GM04504 (cell line): ENCODE data around the gene WWOX.
"Not testable (repeated sequence)": the region's sequence is repeated elsewhere in the genome, so short reads cannot be mapped to it uniquely, and the experiment has no call there.

Experiments
- DNase-seq: peaks from one replicate; pipeline ENCODE4 v3.0.0-alpha.2; 2012; ENCODE audit warnings: low read depth

The WWOX gene

DNA sequence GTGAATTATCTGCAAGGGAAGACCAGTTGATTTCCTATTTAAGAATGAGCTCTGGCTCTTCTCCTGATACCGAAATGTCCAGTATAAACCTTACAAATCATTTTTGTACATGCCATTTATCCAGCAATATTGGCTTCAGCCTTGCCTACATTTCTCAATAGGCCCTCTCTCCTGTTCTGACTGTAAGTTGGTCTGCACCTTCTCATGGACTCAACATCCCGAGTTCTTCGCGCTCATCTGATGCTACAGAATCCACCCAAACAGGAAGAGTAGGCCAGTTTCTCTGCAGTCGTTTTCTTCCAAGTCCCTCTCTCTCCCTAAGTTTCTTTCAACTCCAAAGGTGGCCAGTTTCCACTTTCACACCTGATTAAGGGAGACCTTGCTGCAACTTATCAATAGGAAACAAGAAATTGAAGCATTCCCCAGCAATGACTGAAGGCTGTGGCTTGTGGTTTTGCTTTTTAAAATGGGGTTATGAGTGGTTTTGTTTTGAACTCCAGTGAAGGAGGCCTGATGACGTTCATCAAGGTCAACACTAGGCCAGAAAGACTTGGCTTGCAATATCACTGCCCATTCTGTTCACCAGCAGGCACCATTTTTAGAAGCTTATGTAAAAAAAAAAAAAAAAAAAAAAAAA is 1118.0 kb downstream of the WWOX start:
- DNase-seq, result no peak

DNA sequence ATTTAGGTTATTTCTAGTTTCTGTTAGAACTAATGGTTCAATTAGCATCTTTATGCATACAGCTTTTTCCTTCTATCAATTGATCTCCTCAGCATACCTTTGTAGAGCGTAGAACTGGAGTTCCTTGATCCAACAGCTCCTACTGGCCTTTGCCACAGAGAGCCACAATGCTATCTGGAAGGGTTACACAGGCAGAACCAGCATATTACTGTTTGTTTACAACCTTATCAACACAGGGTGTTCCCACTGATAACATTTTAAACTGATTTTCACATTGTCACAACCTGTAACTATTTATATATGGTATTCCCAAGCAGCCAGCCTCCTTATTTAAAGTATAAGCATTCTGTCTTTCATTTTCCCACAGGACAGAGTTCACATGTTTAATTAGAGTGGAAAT is 1118.9 kb downstream of the WWOX start:
- DNase-seq, result no peak

GRCh38 chr16:79225994-79226393 is 1126.5 kb downstream of the WWOX start:
- DNase-seq, result not testable (repeated sequence)

- no peak for DNase-seq
These were observed 1129.9 kb downstream of the WWOX start for GRCh38 chr16:79229361-79229760.

- not testable (repeated sequence) for DNase-seq
These were observed 1146.2 kb downstream of the WWOX start for GRCh38 chr16:79245700-79246099.

GRCh38 chr16:79247386-79247785 is 1147.9 kb downstream of the WWOX start:
- no peak for DNase-seq

DNA sequence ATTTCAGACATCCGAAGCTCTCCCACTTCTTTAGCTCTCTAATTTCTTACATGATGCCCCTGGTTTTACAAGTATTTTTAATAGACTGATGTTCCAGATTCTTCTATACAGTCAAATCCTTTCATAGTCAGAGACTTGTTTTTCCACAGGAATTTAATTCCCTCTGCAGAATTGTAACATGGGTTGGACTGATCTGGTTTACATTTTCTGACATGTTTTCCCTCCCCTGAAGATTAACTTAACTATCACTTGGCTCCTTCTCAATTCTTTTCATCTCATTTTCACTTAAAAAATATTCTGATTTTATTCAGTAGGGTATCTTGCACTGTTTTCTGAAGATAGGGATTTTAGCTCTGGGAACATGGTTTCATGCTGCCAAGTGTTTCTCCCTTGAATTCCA is 1148.9 kb downstream of the WWOX start:
- DNase-seq, result no peak

DNA sequence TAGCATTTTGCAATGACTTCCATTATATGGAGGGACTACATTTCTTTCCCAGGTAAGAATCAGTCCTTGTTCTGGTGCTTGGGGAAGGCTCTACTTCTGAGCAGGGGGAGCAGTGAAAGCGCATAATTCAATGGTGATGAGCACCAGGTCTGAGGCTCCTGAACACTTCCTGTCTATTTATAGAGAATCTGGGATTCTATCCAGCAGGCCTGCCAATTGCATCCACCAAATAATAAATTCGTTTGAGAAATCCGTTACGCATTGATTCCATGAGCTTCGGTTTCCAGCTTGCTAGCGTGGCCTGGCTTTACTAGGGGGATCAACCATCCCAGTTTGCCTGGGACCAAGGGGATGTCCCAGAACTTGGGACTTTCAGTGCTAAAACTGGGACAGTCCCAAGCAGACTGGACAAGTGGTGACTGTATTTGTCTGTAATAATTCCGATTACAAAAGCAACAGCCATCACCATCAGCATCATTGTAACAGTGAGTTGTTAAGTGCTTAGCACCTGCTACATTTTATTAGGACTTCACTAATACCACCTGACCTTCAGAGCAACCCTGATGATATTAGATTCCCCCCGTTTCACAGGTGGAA is 1151.1 kb downstream of the WWOX start:
- no peak for DNase-seq

DNA sequence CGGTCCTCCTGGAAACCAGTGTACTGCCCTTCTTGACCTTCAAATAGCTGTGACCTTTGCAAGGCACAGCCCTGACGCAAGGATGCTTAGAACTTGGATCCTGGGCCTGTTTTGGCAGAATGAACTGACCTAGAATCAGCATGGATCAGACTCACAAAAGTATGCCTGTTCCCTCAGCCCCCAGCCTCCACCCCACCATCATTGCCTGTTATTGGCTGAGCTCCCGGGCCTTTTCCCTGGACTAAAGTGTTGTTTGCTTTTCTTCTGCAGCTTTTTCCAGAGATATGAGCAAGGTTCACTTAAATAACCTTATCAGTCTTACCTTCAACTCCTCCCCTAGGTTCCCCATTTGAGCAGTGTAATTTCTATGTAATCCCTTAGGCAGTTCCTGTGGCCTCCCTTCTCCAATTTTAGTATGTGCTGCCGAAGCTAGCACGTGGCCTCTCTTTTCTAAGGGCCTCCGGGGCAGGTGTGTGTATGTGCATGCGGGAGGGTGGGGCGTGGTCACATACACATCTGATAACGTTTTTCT is 1153.7 kb downstream of the WWOX start:
- no peak for DNase-seq

- DNase-seq, result no peak
These were observed 1158.6 kb downstream of the WWOX start for GRCh38 chr16:79257953-79258490.

GRCh38 chr16:79260890-79261289 is 1161.4 kb downstream of the WWOX start:
- not testable (repeated sequence) for DNase-seq

GRCh38 chr16:79261481-79261940 is 1162.1 kb downstream of the WWOX start:
- no peak for DNase-seq

- DNase-seq, result no peak
These were observed 1162.6 kb downstream of the WWOX start for GRCh38 chr16:79261944-79262552.
